GM12878 (cell line): ENCODE measurements around the gene SSRP1. TPM values are rescaled to one million over a fixed set of nuclear protein-coding genes. Genes with fewer than 3 reads are reported as not detected.

Experiments
- ATAC-seq: fragments of 200-7000 bp; cut with Tn5 transposase; 3 replicates; pipeline ENCODE4 v1.9.1; 2020; ENCODE audit warnings: mild to moderate bottlenecking, moderate library complexity
- BruUV-seq: library from RNA; stranded (reverse); fragments of 400-500 nt; replicated peaks from 2 replicates; lab custom pipeline; 2021; lab: Mats Ljungman, UMichigan
- CTCF ChIA-PET: fragments of 300-600 bp; sonication (Branson Sonifier 250); formaldehyde crosslinking; extraction: SDS; loops from one replicate; lab custom pipeline; 2021; ENCODE audit warnings: inconsistent platforms; lab: Yijun Ruan, JAX
- POLR2A ChIA-PET: fragments of 350-600 bp; formaldehyde crosslinking; extraction: SDS; loops from one replicate; lab custom pipeline; 2021; ENCODE audit warnings: inconsistent platforms; lab: Charles Lee
- RAD21 ChIA-PET: fragments of 300-600 bp; sonication (Branson Sonifier 250); formaldehyde crosslinking; loops from one replicate; lab custom pipeline; 2023; ENCODE audit warnings: antibody characterized with exemption; ENCODE audit not compliant: unreplicated experiment; lab: Charles Lee
- SMC1A ChIA-PET: fragments of 300-600 bp; sonication (Branson Sonifier 250); formaldehyde crosslinking; loops from one replicate; lab custom pipeline; 2023; ENCODE audit not compliant: unreplicated experiment, uncharacterized antibody; lab: Charles Lee
- DNase-seq: peaks from one replicate; pipeline ENCODE4 v3.0.0-alpha.2; 2011; ENCODE audit warnings: low read depth, low spot score
- FAIRE-seq: peaks from 3 replicates; lab custom pipeline; 2011; peaks lifted over from hg19 to GRCh38; lab: Jason Lieb, UNC
- H2AFZ ChIP-seq: 2 replicates; pipeline ENCODE4 v1.6.0; 2011; ENCODE audit warnings: low read depth, low read length, control low read depth; ENCODE audit not compliant: control insufficient read depth
- H3K27ac ChIP-seq: 2 replicates; pipeline ENCODE4 v1.5.1; 2011; ENCODE audit warnings: control low read depth; ENCODE audit not compliant: control insufficient read depth, insufficient read depth
- H3K27me3 ChIP-seq, 2 experiments: replicated peaks in 1 of 2; 2 replicates each; pipeline versions ENCODE4 v1.6.0 to v1.6.1; 2011; ENCODE audit warnings: low read length in 1 of 2; ENCODE audit not compliant: control insufficient read depth in 2 of 2, insufficient read depth in 2 of 2
- H3K36me3 ChIP-seq, 2 experiments: 2 replicates each; pipeline ENCODE4 v1.5.1; 2011; ENCODE audit warnings: low read length in 1 of 2; ENCODE audit not compliant: control insufficient read depth in 2 of 2, insufficient read depth in 2 of 2
- H3K4me1 ChIP-seq: 2 replicates; pipeline ENCODE4 v1.6.1; 2011; ENCODE audit warnings: mild to moderate bottlenecking, low read length, moderate library complexity, mixed read lengths; ENCODE audit not compliant: control insufficient read depth, insufficient read depth
- H3K4me2 ChIP-seq: 2 replicates; pipeline ENCODE4 v1.6.0; 2011; ENCODE audit warnings: control low read depth; ENCODE audit not compliant: control insufficient read depth, insufficient read depth
- H3K4me3 ChIP-seq: fragments of 200-600 bp; sonication (generic); 2 replicates; pipeline ENCODE4 v1.5.1; 2016
- H3K79me2 ChIP-seq: 2 replicates; pipeline ENCODE4 v1.6.0; 2011; ENCODE audit warnings: low read length; ENCODE audit not compliant: control insufficient read depth, insufficient read depth
- H3K9ac ChIP-seq: 2 replicates; pipeline ENCODE4 v1.8.0; 2011; ENCODE audit warnings: low read length, control low read depth, mixed read lengths; ENCODE audit not compliant: control insufficient read depth, insufficient read depth
- H3K9me3 ChIP-seq: replicated peaks from 3 replicates; pipeline ENCODE4 v1.5.1; 2011; ENCODE audit warnings: mild to moderate bottlenecking, low read length; ENCODE audit not compliant: control insufficient read depth, insufficient read depth
- H4K20me1 ChIP-seq: 2 replicates; pipeline ENCODE4 v1.6.0; 2011; ENCODE audit not compliant: control insufficient read depth, insufficient read depth
- CEBPZ ChIP-seq: fragments of 150-350 bp; IDR thresholded peaks from 2 replicates; pipeline ENCODE4 v1.6.1; 2016; ENCODE audit warnings: low read depth, low read length
- DPF2 ChIP-seq: fragments of 450-650 bp; IDR thresholded peaks from 2 replicates; pipeline ENCODE4 v1.6.1; 2017; ENCODE audit warnings: mild to moderate bottlenecking
- E2F4 ChIP-seq: IDR thresholded peaks from 2 replicates; pipeline ENCODE4 v1.6.1; 2012; ENCODE audit warnings: low read depth, low read length, improper control_type of control experiment
- E2F8 ChIP-seq: fragments of 450-650 bp; IDR thresholded peaks from 2 replicates; pipeline ENCODE4 v1.6.1; 2018; ENCODE audit warnings: mild to moderate bottlenecking, low read depth, moderate library complexity; ENCODE audit not compliant: partially characterized antibody
- EZH2 ChIP-seq: IDR thresholded peaks from 2 replicates; pipeline ENCODE4 v1.6.1; 2012; ENCODE audit warnings: low read depth, mild to moderate bottlenecking, control low read depth, inconsistent platforms, low read length, borderline replicate concordance; ENCODE audit not compliant: control insufficient read depth
- FOS ChIP-seq: IDR thresholded peaks from 3 replicates; pipeline ENCODE4 v1.6.1; 2011; ENCODE audit warnings: borderline replicate concordance; ENCODE audit not compliant: insufficient read length; ENCODE audit errors: extremely low read depth
- HDGF ChIP-seq: fragments of 450-650 bp; IDR thresholded peaks from 2 replicates; pipeline ENCODE4 v1.6.1; 2016; ENCODE audit warnings: antibody characterized with exemption
- NR2C2 ChIP-seq: IDR thresholded peaks from 2 replicates; pipeline ENCODE4 v1.6.1; 2011; ENCODE audit warnings: borderline replicate concordance, low read depth; ENCODE audit not compliant: control insufficient read depth, insufficient read length
- PBX3 ChIP-seq: IDR thresholded peaks from 2 replicates; pipeline ENCODE4 v1.6.1; 2011; ENCODE audit warnings: mild to moderate bottlenecking, low read depth, low read length, moderate library complexity; ENCODE audit not compliant: insufficient replicate concordance
- RBBP5 ChIP-seq: fragments of 200-600 bp; sonication (generic); conservative IDR thresholded peaks from 2 replicates; pipeline ENCODE4 v1.6.1; 2016
- SPI1 ChIP-seq: IDR thresholded peaks from 2 replicates; pipeline ENCODE4 v1.6.1; 2011; ENCODE audit warnings: low read depth, mild to moderate bottlenecking, low read length, moderate library complexity, borderline replicate concordance; ENCODE audit not compliant: insufficient read depth
- STAT3 ChIP-seq: IDR thresholded peaks from 2 replicates; pipeline ENCODE4 v1.6.1; 2011; ENCODE audit warnings: low read depth, low read length, improper control_type of control experiment
- WGBS: methylation state at CpG from one replicate; pipeline ENCODE4 v1.1.6; 2016; ENCODE audit warnings: low lambda C conversion rate; ENCODE audit not compliant: insufficient replicate concordance, insufficient coverage; ENCODE audit errors: missing lambda C conversion rate; 5-methylcytosine and 5-hydroxymethylcytosine counted together
- in situ Hi-C: fragments of 300-500 bp; cut with MboI; formaldehyde crosslinking; loops from 9 replicates; pipeline ENCODE4 v1.14.3; 2018; ENCODE audit warnings: mixed read lengths
- intact Hi-C: fragments of 100-400 bp; cut with micrococcal nuclease; formaldehyde crosslinking; loops from one replicate; pipeline ENCODE4 v1.14.2; 2022; ENCODE audit not compliant: unreplicated experiment
- polyA plus RNA-seq, 11 experiments: library from polyadenylated mRNA; depleted of rRNA in 4 of 11; unstranded in 6 of 11; stranded (reverse) in 5 of 11; fragments of >200 nt; fragmentation: Nextera tagmentation in 4 of 11; fragmentation: Illumina TruSeq in 1 of 11; extraction: Ambion mirVana in 4 of 11; extraction: Trizol in 1 of 11; gene quantifications; 1 replicate in 1 of 11; 2 replicates in 10 of 11; pipeline versions ENCODE4 v1.2.1 to v1.2.3, GENCODE V29; 2011 to 2016; ENCODE audit warnings: inconsistent platforms in 2 of 11, missing spikeins in 2 of 11, low read depth in 1 of 11
- total RNA-seq, 4 experiments: library from RNA; depleted of rRNA in 3 of 4; stranded (reverse); fragments of >200 nt in 3 of 4; fragmentation: Illumina TruSeq in 1 of 4; extraction: Trizol in 1 of 4; gene quantifications; 2 replicates each; pipeline versions ENCODE4 v1.2.1 to v1.2.3, GENCODE V29; 2013 to 2021

The SSRP1 gene
- total and polyA plus RNA-seq, 10 of the 15 experiments (the other 5 are each of a cell fraction or from before 2014, with no cell fraction given), result 73.6 to 279 (median 138) TPM

- Histone ChIP-seq H3K27me3 (no peaks in the 10 kb centered on the region; a peak in 1 of 4 replicates), H2AFZ (no peak overlapping the region), H3K9ac (no peak overlapping the region), H3K4me3 (no peak overlapping the region), H4K20me1 (no peaks in the 10 kb centered on the region), H3K27ac (no peak overlapping the region), H3K79me2 (no peaks in the 10 kb centered on the region), H3K4me2 (no peak overlapping the region), H3K36me3 (no peaks in the 10 kb centered on the region), H3K4me1 (no peaks in the 10 kb centered on the region), H3K9me3 (no peaks in the 10 kb centered on the region)
- BruUV-seq, result no TSS peak
- intact Hi-C loops, result no loop called here
- DNase-seq (no peak), ATAC-seq (no peak), FAIRE-seq (no peak)
- ChIA-PET CTCF (no interaction called here), SMC1A (no interaction called here), RAD21 (no interaction called here), POLR2A (no interaction called here)
- in situ Hi-C loops, result no loop called here
- 0% methylated on average over 2 of the region's 2 CpGs for WGBS
- TF ChIP-seq CEBPZ (no peak), RBBP5 (no peak), FOS (no peak), E2F8 (no peak), HDGF (no peak), STAT3 (no peak), DPF2 (no peak), SPI1 (no peak), PBX3 (no peak), E2F4 (no peak), NR2C2 (no peak), EZH2 (no peak)
Observed at GRCh38 chr11:57375490-57375889, 39.8 kb upstream of the SSRP1 start.
